DND-41 (cell line): ENCODE data around the gene YLPM1.

Experiments
- EZH2 ChIP-seq: IDR thresholded peaks from 3 replicates; pipeline ENCODE4 v1.6.1; 2012; ENCODE audit warnings: borderline replicate concordance, low read depth, mild to moderate bottlenecking, moderate library complexity, low read length, inconsistent platforms; ENCODE audit not compliant: severe bottlenecking
- TF ChIP-seq, protein P1 (sequence below): IDR thresholded peaks from 2 replicates; pipeline ENCODE4 v1.5.1; 2012; ENCODE audit warnings: borderline replicate concordance, low read length, moderate library complexity, mild to moderate bottlenecking; ENCODE audit not compliant: poor library complexity, severe bottlenecking; ENCODE audit errors: extremely low read depth

- TF ChIP-seq, protein P1, sequence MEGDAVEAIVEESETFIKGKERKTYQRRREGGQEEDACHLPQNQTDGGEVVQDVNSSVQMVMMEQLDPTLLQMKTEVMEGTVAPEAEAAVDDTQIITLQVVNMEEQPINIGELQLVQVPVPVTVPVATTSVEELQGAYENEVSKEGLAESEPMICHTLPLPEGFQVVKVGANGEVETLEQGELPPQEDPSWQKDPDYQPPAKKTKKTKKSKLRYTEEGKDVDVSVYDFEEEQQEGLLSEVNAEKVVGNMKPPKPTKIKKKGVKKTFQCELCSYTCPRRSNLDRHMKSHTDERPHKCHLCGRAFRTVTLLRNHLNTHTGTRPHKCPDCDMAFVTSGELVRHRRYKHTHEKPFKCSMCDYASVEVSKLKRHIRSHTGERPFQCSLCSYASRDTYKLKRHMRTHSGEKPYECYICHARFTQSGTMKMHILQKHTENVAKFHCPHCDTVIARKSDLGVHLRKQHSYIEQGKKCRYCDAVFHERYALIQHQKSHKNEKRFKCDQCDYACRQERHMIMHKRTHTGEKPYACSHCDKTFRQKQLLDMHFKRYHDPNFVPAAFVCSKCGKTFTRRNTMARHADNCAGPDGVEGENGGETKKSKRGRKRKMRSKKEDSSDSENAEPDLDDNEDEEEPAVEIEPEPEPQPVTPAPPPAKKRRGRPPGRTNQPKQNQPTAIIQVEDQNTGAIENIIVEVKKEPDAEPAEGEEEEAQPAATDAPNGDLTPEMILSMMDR, result no peak
- no peak for TF ChIP-seq EZH2
Measured at GRCh38 chr14:74794947-74795346, 31.8 kb downstream of the YLPM1 start.
